Right renal pelvis (tissue), 4 donors: ENCODE data around the gene GPR3. TPM values are rescaled to one million over a fixed set of nuclear protein-coding genes. Genes with fewer than 3 reads are reported as not detected.
"Not testable (repeated sequence)": the region's sequence is repeated elsewhere in the genome, so short reads cannot be mapped to it uniquely, and the experiment has no call there.

ENCODE experiments used
- DNase-seq, 4 donors: peaks; one replicate each; pipeline ENCODE4 v3.0.0-alpha.2; 2013; ENCODE audit warnings: low read depth in 4 of 4, low spot score in 3 of 4, missing footprints in 1 of 4
- polyA plus RNA-seq, 4 donors: library from polyadenylated mRNA; unstranded; fragments of 120-200 nt; gene quantifications; one replicate each; pipeline ENCODE4 v1.2.1, GENCODE V29; 2013; ENCODE audit not compliant: insufficient read length in 4 of 4

The GPR3 gene
- polyA plus RNA-seq, 4 donors, result 0.91 to 1.0 (median 1.0) TPM

GRCh38 chr1:27397110-27397509, 4.7 kb downstream of the GPR3 start:
- DNase-seq, result no peak

DNA sequence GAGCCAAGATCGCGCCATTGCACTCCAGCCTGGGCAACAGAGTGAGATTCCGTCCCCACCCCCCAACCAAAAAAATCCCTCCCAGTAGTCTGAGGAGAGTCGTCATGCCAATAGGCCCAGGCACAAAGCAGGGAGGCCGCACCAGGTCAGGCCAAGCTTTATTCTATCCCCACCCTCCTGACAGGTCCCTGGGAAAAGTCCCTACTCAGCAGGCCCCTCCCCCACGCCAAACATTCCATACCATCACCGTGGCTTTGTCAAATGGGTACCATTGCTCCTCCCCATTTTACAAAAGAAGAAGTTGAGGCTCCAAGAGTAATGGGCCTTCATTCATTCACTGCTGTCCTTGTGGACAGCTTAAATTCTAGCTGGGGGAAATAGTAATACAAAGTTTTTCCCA, 5.3 kb downstream of the GPR3 start:
- DNase-seq, result no peak

DNA sequence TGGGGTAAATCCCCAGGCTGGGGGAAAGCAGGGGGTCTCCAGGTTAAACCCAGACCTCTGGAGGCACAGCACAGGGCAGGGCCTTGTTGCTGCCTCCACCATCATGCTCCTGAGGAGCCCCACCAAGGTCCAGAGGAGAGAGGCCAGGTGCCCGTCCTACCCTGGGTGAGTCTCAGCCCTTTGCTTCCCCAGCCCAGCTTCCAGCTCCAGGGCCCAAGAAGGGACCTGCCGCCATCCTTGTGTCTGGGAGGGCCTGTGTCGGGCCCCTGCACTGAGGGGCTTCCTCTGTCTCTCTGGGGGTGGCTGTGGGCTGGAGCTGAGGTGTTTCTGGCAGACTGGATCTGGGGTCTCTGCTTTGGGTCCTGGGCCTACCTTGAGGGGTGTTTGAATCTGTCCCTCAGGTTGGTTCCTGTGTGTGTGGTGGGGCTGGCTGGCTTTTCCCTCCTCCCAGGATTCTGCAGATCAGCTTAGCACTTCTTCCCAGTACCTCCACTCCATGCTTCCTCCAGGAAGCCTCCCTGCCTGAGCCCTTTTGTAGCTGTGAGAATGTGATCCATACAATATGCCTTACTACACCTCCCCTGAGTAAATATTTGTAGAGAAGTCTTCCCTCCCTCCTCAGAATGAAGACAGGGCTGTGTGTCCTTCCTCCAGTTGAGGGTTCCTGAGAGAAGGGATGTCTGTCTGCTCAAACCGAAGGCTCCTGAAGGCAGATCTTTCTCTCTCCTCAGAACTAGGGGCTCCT, 6.2 kb downstream of the GPR3 start:
- DNase-seq, result no peak

DNA sequence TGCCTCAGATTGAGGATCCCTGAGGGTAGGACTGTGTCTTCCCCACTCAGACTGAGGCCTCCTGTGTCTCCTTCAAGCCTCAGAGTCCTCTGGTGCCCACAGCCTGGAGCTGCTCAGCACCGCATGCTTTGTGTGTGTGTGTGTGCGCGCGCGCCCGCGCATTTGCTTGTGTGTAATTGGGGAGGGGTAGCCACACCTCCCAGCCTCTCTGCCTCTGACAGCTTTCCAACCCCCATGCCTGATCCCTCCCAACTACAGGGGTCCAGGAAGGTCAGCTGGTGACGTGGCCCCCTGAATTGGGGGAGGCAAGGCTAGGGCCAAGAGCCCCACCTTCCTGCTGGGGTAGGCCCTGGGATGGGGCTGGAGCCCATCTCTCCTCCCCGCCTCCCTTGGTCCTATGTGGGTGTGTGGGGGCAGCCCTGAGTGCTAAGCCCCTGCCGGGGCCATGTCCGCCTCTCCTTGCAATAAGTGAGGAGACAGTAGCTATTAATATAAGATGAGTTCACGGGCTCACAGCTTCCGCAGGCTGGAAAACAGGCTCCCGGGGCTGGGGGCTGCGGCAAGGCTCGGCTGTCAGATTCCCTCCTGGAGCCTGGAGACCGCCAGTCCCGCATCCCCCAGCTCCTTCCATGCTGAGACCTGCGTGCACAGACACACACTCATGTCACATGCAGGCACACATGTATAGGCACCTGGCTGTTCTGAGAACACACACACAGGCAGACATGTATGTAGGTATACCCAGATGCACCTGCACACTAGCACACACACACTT, 7.0 kb downstream of the GPR3 start:
- DNase-seq, result no peak

GRCh38 chr1:27400082-27400962, 7.9 kb downstream of the GPR3 start:
- no peak for DNase-seq

DNA sequence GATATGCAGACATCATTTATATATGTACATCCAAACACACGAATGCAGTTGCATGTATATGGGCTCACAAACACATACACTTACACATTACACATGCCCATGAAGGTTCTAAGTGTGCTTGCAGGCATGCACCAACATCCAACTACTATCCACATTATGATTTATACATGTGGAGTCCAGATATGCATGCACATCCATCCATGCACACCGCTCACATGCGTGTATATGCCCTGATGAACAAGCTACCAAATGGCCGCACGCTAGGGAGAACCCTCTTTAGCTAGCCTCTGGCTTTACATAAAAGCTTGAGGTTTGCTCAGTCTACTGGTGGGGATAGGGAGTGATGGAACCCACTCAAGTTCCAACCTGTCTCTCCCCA, 8.5 kb downstream of the GPR3 start:
- no peak for DNase-seq

DNA sequence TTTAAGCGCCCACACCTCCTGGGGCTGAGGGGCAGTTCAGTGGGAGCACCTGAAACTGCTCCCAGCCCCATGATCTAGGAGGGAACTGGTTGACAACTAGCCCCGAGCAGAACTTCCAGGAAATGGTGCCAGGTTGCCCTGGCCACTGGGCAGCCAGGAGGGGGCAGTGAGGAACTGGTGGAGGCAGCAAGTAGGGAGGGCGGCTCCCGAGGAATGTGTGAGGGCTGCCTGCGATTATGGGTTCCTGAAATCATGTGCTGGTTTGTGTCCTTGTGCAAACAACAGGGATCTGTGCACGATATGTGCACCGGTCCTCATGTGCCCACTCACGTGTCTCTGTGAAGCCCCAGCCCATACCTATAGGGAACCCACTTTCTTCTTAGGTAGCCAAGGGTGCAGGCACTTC, 9.9 kb downstream of the GPR3 start:
- no peak for DNase-seq

- no peak for DNase-seq
Observed at GRCh38 chr1:27403065-27403726, 10.8 kb downstream of the GPR3 start.

DNA sequence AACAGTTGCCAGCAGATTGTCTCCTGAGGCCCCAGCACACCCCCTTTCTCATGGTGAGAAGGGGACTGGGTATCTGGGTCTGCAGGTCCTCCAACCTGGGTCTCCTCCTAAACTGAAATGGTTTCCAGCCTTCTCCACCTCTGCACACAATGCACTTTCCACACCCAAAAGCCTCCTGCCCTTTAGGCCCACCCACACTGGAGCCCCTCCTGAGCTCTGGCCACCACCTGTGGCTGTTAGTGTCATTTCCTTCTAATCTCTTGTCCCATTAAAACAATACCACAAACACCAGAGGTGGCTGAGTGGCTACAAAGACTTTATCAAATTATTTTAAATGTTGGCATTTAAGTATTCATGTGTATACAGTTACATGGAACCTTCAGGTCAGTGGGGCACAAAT, 11.5 kb downstream of the GPR3 start:
- no peak for DNase-seq

- DNase-seq, result no peak
Observed at GRCh38 chr1:27405074-27405473, 12.7 kb downstream of the GPR3 start.

- not testable (repeated sequence) for DNase-seq
Observed at GRCh38 chr1:27405598-27406361, 13.4 kb downstream of the GPR3 start.

DNA sequence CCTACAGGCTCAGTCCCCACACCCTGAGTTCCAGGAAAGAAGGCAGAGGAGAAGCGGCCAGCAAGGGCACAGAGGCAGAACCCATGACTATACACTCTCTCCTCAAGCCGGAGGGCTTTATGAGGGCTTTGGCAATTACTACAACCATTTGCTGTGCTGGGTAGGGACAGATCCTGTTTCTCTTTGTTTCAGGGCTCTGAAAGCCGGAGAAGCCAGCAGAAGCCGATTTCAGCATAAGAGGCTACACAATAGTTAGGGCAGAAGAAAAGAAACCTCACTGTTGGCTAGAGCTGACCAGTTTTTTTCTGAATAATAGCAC, 13.9 kb downstream of the GPR3 start:
- no peak for DNase-seq

- DNase-seq, result not testable (repeated sequence)
Observed at GRCh38 chr1:27406791-27407190, 14.4 kb downstream of the GPR3 start.

- no peak for DNase-seq
Observed at GRCh38 chr1:27408151-27408550, 15.7 kb downstream of the GPR3 start.

GRCh38 chr1:27409669-27410068, 17.2 kb downstream of the GPR3 start:
- DNase-seq, result no peak

DNA sequence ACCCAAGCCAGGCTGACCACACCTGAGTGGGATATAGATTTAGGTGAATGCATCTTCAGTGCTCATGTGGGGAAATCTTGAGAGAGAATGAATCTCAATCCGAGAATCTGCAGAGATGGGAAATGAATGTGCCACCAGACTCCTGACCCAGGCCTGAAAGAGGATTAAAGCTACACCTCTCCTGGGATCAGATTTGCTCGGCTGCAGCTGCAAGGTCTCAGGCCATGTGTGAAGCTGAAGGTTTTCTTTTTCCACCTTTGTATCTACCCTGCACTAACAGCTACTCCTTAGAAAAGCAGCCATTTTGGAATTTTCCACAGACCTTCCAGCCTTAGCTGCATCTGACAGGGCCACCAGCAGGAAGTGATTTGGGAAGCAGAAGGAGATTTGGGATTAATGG, 18.3 kb downstream of the GPR3 start:
- no peak for DNase-seq

GRCh38 chr1:27412502-27412901, 20.1 kb downstream of the GPR3 start:
- DNase-seq, result no peak

- no peak for DNase-seq
Observed at GRCh38 chr1:27413004-27413403, 20.6 kb downstream of the GPR3 start.

- DNase-seq, result no peak
Observed at GRCh38 chr1:27414091-27414490, 21.7 kb downstream of the GPR3 start.
